GM18526 (cell line): ENCODE measurements around the gene PIH1D2.

Source experiments
- POLR2A ChIP-seq: IDR thresholded peaks from 3 replicates; pipeline ENCODE4 v1.6.1; 2011; ENCODE audit not compliant: insufficient read length; ENCODE audit errors: extremely low read depth

PIH1D2 gene

DNA sequence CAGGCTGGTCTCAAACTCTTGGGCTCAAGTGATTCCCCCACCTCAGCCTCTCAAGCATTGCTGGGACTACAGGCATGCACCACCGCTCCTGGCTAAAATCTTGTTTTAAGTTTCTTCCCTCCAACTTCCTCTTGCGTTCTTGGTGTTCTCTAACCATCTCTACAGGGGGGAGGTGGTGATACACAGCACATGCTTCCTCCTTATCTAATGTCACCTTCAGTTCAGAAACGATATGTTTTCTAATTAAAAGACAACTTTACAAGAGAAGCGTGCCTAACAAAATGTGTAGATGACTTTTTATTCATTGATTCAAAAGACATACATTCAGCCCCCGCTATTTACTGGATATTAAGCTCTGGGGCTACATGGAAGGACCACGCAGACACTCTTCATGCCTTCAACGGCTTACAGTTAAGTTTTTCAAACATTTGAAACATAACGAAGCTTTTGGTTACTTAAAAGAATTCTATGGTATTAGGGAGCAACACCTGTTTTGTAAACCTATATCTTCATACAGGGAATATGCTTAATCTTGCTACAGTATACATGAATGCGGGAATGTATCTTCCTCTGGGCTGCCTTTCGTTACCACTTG lies 49.5 kb downstream of the PIH1D2 start:
- TF ChIP-seq POLR2A = no peak

DNA sequence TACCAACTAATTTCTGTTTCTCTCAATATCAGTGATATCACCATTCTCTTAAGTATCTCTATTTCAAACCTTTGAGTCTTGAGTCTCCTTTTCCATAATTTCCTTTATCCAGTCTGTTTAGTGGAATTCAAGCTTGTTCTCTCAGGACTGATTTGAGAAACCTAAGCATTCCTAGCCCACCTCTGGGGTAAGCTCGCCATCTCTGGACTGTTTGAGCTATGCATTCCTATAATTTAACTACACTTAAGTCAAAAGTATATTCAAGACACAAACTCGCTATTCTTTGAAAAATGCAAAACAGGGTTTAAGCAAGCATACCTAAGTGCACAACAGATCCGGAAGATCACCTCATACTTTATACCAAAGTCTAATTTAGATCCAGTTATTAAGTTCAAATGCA lies 50.7 kb downstream of the PIH1D2 start:
- no peak for TF ChIP-seq POLR2A

DNA sequence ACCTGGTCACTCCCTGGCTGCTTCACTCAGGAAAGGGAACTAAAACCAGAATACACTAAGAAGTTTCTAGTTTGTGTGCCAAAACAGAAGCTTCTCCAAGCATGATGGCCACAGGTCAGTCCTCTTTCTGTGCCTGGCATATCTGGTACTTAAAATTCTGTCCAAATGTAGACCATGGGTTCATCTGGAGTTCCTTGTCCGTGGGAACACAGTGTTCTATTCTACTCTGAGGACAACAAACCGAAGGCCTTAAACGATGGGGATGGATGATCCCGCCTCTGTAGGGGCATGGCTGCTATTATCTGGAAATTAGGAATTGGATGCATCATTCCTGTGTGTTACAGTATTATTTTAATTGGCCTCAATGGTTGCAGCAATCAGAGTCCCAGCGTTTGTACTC lies 54.8 kb downstream of the PIH1D2 start:
- TF ChIP-seq POLR2A = no peak
